GM12874 (cell line): Measurements from ENCODE around the gene SLC6A11.

Source experiments
- TF ChIP-seq, protein P1 (sequence below): IDR thresholded peaks from 2 replicates; pipeline ENCODE4 v1.5.1; 2011; ENCODE audit warnings: low read depth, mild to moderate bottlenecking, control low read depth, low read length, moderate library complexity; ENCODE audit not compliant: insufficient read depth

The SLC6A11 gene

DNA sequence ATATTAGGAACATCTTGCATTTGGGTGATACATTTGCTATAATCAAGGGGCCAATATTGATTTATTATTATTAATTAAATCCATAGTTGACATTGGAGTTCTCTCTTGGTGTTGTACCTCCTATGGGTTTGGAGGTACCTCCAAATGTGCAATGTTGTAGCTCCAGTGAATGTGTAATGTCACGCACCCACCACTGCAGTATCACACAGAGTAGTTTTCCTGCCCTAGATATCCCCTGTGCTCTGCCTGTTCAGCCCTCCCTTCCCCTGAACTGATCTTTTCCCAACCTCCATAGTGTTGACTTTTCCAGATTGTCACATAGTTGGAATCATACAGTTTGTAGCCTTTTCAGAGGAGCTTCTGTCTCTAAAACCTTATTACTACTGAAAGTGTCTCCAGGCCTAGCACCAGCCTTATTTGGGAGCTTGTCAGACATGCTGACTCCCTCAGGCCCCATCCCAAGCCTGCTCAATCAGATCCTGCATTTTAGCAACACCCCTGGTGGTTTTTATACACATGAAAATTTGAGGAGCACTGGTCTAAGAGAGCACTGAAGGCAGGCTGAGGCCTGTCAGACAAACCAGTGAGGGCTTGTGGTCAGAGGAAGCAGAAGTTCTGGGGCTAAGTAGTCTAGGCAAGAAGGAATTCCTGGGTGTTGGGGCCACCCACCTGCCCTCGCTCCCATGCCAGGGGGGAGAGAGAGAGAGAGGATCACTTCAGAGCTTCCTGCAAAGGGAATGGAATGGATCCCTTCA is 73.4 kb downstream of the SLC6A11 start:
- TF ChIP-seq, protein P1, sequence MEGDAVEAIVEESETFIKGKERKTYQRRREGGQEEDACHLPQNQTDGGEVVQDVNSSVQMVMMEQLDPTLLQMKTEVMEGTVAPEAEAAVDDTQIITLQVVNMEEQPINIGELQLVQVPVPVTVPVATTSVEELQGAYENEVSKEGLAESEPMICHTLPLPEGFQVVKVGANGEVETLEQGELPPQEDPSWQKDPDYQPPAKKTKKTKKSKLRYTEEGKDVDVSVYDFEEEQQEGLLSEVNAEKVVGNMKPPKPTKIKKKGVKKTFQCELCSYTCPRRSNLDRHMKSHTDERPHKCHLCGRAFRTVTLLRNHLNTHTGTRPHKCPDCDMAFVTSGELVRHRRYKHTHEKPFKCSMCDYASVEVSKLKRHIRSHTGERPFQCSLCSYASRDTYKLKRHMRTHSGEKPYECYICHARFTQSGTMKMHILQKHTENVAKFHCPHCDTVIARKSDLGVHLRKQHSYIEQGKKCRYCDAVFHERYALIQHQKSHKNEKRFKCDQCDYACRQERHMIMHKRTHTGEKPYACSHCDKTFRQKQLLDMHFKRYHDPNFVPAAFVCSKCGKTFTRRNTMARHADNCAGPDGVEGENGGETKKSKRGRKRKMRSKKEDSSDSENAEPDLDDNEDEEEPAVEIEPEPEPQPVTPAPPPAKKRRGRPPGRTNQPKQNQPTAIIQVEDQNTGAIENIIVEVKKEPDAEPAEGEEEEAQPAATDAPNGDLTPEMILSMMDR = no peak

DNA sequence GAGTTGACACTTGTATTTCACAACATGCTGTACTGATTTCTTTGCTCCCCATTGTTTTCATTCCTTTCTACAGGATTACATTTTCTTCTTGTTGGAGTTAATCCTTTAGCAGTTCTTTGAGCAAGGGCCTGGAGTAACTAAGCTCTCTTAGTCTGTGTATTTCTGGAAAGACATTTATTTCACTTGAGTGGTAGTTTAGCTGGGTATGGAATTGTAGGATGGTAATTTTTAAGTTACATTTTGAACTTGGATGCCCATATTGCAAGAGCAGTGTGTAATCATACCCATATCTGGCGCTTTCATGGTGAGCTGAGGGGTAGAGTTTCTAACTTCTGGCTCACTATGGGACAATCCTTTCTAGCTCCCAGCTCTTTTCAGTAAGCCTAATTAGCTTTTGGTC is 74.6 kb downstream of the SLC6A11 start:
- TF ChIP-seq, protein P1 = no peak

DNA sequence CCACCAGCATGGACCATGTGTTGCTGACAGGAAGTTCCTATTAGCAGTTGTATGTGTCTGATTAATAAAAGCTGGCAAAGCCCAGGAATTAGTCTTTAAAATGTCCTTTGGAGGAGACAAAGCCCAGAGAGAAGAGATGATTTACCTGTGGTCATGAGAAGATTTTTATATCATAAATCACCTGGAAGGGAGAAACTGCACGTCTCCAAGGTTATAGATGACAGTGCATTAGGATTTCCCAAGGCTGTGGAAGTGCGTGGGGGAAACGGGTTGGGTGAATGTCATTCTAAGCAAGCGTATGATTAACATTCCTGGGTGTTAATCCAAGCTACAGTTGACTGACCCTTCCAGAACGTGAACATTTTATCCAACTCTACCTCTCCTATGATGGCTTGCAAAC is 76.6 kb downstream of the SLC6A11 start:
- TF ChIP-seq, protein P1 = no peak

DNA sequence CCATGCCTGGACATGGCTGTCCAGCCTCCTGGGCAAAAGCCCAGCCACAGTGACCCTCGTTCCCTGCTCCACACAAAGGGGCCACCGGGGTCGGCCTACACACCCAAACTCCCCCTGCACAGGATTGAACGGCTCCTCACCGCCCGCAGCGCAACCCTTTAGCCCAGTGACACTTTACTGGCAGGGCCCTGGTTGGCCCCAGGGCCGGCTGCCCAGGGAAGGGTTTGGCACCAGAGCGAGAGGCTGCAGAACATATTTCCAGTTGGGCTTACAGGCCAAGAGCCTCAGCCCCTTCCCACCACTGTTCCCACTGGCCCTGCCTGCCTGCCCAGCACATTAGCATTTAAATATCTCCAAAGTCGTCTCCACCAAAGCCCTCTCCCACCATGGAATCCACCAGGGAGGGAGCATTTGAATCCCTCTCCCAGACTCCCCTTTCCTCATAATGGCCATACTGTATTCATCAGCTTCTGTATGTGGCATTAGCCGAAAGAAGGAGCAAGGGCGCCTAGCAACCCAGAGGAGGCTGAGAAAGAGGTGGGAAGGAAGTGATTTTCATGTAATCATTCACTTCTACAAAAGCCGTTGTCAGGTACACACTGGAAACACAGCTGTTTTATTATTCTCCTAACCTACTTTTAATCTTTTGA is 85.4 kb downstream of the SLC6A11 start:
- TF ChIP-seq, protein P1 = no peak

DNA sequence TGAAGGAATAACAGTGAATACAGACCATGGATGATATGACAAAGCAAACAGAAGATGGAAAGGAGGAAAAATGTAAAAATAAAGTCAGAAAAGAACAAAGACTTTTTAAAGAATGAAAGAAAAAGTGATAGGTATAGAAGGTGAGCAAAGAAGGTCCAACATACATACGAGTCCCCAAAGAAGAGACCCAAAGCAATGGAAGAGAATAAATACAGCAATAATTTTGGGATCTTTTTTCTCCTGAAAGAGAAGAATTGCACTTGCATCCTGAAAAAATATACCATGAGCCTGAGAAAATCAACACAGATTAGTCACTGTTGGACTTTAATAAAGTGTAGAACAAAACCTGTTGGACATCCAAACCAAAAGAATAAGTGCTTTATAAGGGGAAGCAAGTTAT is 91.2 kb downstream of the SLC6A11 start:
- TF ChIP-seq, protein P1 = no peak

DNA sequence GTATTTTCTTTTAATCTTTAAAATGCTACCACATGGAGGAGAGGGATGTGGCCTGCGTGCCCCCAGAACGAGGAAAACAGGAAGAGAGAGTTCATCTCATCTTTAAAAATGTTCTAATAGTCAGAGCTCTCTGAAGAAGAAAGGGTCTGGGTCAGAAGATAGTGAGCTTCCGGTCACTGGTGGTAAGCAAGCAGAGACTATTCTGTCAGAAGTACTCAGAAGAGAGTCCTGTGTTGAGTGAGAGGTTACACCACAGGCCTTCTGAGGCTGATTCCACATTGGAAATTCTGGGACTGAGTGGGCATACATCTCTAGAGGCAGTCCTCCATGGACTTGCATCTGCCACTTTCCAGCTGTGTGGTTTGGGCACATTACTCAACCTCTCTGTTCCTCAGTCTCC is 94.3 kb downstream of the SLC6A11 start:
- TF ChIP-seq, protein P1 = no peak

DNA sequence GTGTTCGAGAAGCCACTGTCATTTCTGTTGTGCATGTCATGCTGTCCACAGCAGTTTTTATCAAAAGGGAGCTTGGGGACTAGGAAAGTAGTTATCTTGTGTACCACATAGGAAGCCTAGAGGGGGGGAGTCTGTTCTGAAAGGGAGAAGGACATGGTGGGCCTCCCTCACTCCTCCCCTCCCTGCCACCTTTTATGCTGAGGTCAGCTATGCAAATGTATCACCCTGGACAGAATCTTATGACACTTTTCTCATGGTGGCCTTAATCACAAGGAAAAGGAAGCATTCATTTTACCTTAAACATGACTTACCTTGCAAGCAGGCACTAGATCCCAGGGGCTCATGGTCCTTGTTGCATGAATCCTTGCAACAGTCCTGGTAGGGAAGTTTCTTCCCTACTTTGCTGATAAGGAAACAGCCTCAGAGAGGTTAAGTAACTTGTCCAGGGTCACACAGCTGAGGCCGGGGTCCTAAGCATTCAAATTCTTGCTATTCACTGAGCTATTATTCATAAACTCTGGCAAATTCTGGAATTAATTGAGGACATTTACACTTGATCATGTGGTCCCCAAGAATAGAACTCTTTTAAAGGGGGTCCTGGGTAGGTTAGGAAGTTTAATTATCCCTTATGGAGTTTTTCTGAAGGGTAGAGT is 95.4 kb downstream of the SLC6A11 start:
- TF ChIP-seq, protein P1 = no peak
